NCI-H146 (cell line): ENCODE measurements around the gene GGA1.

Source experiments
- DNase-seq: peaks from one replicate; lab custom pipeline; 2025; lab: John Stamatoyannopoulos, UW

GGA1 gene

GRCh38 chr22:37608477-37609239 lies at the start of gene GGA1:
TSS of gene GGA1 (plus strand) at chr22:37608834. CDS start at chr22:37608861, 27 bp downstream.
- peak; percentile 96 for DNase-seq

DNA sequence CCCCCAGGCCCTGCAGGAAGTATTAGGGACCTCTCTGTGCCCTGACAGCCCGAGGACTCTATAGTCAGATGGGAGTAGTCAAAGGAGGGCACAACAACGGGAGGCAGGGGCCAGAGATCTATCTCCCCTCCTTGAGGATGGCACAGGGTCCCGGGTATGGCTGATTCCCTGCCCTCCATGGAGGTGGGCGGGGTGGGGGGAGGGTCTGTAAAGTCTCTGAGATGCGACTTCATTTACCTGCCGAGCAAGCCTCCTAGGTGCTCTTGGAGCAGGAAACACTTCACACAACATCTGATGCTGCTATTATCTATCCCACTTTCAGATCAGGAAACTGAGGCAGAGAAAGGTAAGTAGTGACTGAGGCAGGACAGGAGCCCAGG lies 49.1 kb upstream of the GGA1 start:
- no peak for DNase-seq

DNA sequence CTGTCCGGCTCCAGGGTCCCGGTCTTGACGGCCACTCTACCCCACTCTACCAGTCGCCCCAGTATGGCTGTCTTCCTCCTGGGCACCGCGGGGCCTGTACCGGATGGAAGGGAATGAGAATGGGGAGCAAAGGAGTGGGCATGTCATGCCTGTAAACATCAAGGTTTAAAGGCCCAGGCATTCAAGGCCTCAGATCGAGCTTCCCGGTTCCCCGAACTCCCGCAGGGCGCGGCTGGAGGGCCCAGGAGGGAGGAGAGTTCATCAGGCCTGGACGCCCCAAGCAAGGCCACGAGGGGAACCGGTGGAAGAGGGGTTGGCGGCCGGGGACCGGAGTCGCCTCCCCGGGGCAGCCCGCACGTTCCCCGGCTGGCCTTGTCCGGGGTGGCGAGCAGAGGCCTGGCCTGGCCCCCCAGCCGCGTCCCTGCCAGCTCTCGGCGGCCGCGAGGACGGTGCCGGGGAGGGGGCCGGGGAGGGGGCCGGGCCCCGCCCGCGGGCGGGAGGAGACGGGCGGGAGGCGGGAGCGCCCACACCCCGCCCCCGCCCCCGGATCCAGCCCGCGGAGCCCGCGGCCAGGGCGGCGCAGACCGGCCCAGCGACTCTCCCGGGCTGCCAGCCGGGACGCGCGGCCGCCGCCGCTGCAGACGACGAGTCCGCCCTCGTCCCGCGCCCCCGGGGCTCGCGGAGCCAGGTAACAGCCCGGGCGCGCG lies 48.6 kb upstream of the GGA1 start, which contains the start of gene CDC42EP1:
Gene CDC42EP1 (plus strand): TSS at position 580 of the 707 bp plus-strand sequence. CDS start 5,870 bp downstream, outside the sequence.
- peak; percentile 19 for DNase-seq

DNA sequence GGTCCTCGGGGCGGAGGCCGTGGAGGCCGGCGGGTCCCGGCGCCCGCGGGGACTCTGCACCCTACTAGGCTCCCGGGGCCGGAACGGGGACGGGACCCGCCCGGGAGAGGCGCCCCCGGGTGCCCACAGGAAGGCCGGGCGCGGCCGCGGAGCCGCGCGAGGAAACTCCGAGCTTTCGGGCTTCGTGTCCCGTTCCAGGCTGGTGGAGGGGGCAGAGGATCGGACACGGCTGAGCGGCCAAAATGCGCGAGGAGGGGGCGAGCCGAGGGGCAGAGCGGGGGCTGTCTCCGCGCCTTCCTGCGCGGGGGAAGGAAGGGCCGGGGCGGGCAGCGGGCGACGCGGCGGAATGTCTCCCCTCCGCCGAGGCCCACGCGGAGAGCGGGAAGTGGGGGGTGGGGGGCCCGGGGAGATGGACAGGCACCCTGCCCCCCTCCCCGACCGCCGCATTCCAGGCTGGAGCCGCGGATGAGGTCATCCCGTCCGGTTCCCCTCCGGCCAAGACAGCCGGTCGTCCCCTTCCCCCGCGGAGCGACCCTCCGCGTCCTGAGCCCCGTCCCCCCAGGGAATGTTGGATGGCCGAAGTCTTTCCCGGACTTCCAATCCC lies 47.9 kb upstream of the GGA1 start:
- no peak for DNase-seq

GRCh38 chr22:37561212-37562048 lies 47.2 kb upstream of the GGA1 start:
- peak; percentile 15 for DNase-seq

DNA sequence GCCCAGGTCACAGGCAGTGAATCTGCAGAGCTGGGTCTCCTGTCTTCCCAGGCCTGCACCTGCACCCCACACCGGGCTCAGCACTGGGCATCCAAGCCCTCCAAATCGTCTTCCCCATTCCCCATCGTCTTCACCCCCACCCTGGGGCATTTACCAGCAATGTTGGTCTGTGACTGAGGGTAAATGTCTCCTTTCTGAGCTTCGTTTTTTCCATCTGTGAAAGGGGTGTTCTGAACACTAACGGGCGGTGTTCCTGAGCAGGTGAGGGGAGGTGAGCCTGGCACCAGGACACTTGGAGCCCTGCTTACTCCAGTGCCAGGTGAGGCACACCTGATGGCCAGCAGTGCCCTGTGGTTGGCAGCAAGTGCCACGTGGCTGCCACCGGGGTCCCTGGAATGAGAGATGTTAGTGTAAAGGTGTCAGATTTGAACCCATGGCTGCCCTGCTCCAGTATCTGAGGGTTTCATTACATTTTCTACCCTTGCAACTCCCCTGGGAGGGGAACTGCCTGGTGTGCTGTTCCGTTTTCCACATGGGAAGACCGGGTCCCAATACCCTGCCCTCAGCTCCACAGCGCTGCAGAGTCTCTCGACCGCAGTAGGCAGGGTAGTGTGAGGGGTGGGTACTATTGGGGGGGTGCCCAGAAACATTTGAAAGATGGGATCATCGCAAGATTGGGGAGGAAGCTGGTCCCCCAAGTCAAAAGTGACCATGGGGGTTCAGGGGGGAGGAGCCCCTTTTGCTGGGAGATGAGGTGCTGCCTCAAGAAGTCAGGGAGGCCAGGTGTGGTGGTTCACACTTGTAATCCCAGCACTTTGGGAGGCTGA lies 46.4 kb upstream of the GGA1 start:
- DNase-seq: no peak

DNA sequence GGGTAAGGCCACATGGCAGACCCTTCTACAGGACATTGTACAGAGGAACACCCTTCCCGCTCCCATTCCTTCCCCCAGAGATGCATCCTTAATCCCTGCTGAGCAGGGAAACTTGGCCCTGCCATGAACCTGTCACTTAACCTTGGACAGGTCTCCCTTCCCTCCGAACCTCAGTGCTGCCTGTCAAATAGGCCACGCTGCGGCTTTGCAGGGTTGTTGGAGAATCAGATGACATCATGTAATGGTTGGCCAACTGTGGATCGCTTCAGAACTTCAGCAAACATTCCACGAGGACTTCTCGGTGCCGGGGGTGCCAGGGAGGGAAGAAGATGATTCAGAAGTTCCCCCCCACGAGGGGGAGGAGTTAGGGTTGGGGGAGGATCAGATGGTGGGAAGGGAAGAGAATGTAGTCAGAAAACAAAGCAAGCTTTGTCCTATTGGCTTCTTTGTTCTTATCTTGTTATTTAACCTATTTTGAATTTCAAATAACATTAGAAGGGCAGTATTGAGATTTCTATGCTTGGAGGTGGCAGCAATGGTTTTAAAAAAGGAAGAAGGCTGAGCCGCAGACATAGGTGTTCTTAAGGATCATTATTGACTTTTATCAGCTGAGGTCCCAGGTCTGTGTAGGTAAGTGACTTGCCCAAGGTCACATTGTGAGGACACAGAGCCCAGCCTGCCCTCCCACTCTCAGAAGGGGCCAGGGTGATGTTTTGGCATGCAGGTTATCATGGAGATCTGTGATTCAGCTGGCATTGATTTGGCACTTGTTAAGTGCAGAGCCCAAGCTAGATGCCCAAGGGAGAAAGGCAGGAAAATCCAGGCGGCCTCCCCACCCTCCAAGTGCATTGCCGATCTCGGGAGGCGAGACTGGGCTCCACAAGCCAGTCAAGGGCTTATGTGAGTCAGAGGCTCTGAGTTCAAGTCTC lies 45.2 kb upstream of the GGA1 start:
- no peak for DNase-seq

DNA sequence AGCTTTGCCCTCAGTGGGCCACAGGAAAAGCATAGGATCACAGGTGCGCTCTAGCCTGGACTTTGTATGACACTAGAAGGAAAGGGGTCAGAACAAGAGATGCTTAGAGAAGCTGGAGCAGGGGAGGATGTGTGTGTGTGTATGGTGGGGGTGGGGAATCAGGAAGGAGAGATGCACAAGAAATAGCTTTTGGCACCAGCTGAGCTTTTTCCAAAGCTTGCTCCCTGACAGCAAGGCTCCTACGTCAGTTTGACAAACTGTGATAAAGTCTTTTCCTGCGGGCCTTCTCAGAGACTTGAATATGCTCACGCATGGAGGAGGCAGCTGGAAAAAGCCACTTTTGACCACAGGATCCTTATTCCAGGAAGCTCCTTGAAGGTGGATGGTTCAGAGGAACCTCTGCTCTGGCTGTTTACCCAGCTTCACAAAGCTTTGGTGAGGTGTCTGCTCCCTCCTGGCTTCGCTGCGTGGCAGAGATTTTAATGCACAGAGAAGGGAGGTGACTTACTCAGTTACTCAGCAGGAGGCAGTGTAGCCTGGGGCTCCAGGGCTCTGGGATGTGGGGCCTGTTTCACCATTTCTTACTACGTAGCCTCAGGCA lies 44.4 kb upstream of the GGA1 start:
- DNase-seq: no peak

DNA sequence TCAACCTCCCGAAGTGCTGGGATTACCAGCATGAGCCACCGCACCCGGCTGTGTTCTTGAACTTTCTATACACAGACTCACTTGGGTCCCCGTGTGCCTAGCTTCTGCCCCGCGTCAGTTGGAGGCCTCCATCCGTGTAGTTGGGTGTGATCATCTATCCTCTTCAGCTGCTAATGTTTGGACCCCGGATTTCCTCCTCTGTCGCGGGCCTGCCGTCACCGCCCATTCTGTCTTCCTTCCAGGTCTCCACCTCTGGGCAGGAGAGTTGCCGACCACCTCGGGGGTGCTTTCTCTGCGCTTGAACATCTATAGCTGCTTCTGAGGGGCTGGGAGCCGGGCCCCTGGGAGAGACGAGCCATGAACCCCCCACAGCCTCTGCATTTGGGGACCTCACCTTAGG lies 42.8 kb upstream of the GGA1 start:
- DNase-seq: no peak

DNA sequence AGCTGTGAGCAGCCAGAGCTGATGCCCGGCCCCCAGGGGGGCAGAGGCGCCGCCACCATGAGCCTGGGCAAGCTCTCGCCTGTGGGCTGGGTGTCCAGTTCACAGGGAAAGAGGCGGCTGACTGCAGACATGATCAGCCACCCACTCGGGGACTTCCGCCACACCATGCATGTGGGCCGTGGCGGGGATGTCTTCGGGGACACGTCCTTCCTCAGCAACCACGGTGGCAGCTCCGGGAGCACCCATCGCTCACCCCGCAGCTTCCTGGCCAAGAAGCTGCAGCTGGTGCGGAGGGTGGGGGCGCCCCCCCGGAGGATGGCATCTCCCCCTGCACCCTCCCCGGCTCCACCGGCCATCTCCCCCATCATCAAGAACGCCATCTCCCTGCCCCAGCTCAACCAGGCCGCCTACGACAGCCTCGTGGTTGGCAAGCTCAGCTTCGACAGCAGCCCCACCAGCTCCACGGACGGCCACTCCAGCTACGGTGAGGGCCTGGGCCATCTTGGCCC lies 42.3 kb upstream of the GGA1 start:
- DNase-seq: no peak

GRCh38 chr22:37566903-37567798 lies 41.5 kb upstream of the GGA1 start:
- peak; percentile 53 for DNase-seq

DNA sequence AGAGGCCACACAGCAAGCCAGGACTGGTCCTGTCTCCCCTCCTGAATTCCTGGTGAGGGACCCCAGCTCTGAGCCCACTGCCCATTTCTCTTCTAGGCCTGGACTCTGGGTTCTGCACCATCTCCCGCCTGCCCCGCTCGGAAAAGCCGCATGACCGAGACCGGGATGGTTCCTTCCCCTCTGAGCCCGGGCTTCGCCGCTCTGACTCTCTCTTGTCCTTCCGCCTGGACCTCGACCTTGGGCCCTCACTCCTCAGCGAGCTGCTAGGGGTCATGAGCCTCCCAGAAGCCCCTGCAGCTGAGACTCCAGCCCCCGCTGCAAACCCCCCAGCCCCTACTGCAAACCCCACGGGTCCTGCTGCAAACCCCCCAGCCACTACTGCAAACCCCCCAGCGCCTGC lies 40.6 kb upstream of the GGA1 start:
- no peak for DNase-seq

DNA sequence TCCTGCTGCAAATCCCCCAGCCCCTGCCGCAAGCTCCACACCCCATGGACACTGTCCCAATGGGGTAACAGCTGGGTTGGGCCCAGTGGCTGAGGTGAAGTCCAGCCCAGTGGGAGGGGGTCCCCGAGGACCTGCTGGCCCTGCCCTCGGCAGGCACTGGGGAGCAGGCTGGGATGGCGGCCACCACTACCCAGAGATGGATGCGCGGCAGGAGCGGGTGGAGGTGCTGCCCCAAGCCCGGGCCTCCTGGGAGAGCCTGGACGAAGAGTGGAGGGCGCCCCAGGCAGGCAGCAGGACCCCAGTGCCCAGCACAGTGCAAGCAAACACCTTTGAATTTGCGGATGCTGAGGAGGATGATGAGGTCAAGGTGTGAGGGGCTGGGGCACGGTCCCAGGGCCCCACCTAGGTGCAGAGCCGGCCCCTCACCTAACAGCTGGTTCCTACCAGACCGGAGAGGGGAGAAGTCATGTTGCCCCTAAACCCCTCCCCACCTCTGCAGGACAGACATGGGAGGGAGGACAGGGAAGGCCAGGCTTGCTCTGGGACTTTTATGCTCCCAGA lies 40.1 kb upstream of the GGA1 start:
- DNase-seq: no peak

GRCh38 chr22:37569009-37569920 lies 39.4 kb upstream of the GGA1 start:
- no peak for DNase-seq

GRCh38 chr22:37569921-37570660 lies 38.5 kb upstream of the GGA1 start:
- no peak for DNase-seq

DNA sequence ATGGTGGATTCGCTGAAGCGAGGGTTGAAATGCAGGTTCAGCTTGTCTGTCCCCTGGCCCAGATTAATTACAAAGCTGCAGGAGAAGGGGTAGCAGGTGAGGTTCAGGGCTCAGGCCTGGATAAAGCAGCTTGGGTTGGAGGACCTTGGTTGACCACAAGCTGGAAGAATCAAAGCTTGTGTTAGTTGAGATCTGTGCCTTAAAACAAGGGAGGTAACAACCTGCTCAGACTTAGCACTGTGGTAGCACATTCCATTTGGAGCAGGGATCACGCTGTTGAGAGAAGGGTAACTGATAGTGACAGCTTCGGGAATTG lies 38.0 kb upstream of the GGA1 start:
- DNase-seq: no peak
